GM23248 (cell line): ENCODE data around the gene RDH16. TPM values are rescaled to one million over a fixed set of nuclear protein-coding genes. Genes with fewer than 3 reads are reported as not detected.

ENCODE experiments used
- DNase-seq: peaks from one replicate; pipeline ENCODE4 v3.0.0-alpha.2; 2015
- H2AFZ ChIP-seq: fragments of 200-600 bp; sonication (generic); 2 replicates; pipeline ENCODE4 v1.6.1; 2016; ENCODE audit warnings: antibody characterized with exemption
- H3F3A ChIP-seq: fragments of 200-600 bp; sonication (generic); 2 replicates; pipeline ENCODE4 v1.6.1; 2016; ENCODE audit warnings: mild to moderate bottlenecking, antibody characterized with exemption, mixed run types; ENCODE audit not compliant: insufficient read depth
- H3K27ac ChIP-seq: fragments of 200-600 bp; sonication (generic); 2 replicates; pipeline ENCODE4 v1.5.1; 2016; ENCODE audit warnings: mild to moderate bottlenecking
- H3K27me3 ChIP-seq: fragments of 200-600 bp; sonication (generic); replicated peaks from 2 replicates; pipeline ENCODE4 v1.6.1; 2016; ENCODE audit warnings: mild to moderate bottlenecking; ENCODE audit not compliant: insufficient read depth
- H3K36me3 ChIP-seq: fragments of 200-600 bp; sonication (generic); 2 replicates; pipeline ENCODE4 v1.6.1; 2016; ENCODE audit warnings: low read depth, mild to moderate bottlenecking
- H3K4me1 ChIP-seq: fragments of 200-600 bp; sonication (generic); 2 replicates; pipeline ENCODE4 v1.6.1; 2016; ENCODE audit warnings: mild to moderate bottlenecking; ENCODE audit not compliant: insufficient read depth
- H3K4me2 ChIP-seq: fragments of 200-600 bp; sonication (generic); one replicate; pipeline ENCODE4 v1.6.1; 2016; ENCODE audit warnings: mild to moderate bottlenecking; ENCODE audit not compliant: unreplicated experiment
- H3K4me3 ChIP-seq: fragments of 200-600 bp; sonication (generic); 2 replicates; pipeline ENCODE4 v1.5.1; 2016; ENCODE audit warnings: mild to moderate bottlenecking
- H3K79me2 ChIP-seq: fragments of 200-600 bp; sonication (generic); 2 replicates; pipeline ENCODE4 v1.6.1; 2016; ENCODE audit warnings: mild to moderate bottlenecking; ENCODE audit not compliant: insufficient read depth
- H3K9ac ChIP-seq: fragments of 200-600 bp; sonication (generic); 2 replicates; pipeline ENCODE4 v1.6.1; 2016; ENCODE audit warnings: mild to moderate bottlenecking
- H3K9me2 ChIP-seq: fragments of 200-600 bp; sonication (generic); 2 replicates; pipeline ENCODE4 v1.6.1; 2016; ENCODE audit warnings: mixed run types, mild to moderate bottlenecking, moderate library complexity; ENCODE audit not compliant: insufficient read depth
- H3K9me3 ChIP-seq: fragments of 200-600 bp; sonication (generic); one replicate; pipeline ENCODE4 v1.6.1; 2017; ENCODE audit warnings: low read depth
- H4K20me1 ChIP-seq: fragments of 200-600 bp; sonication (generic); 2 replicates; pipeline ENCODE4 v1.6.0; 2016; ENCODE audit not compliant: insufficient read depth
- EZH2 ChIP-seq: fragments of 200-600 bp; sonication (generic); IDR thresholded peaks from 2 replicates; pipeline ENCODE4 v1.6.1; 2018; ENCODE audit warnings: antibody characterized with exemption, mild to moderate bottlenecking; ENCODE audit not compliant: insufficient read depth, poor library complexity, severe bottlenecking
- EZH2phosphoT487 ChIP-seq: fragments of 200-600 bp; sonication (generic); IDR thresholded peaks from 2 replicates; pipeline ENCODE4 v1.6.1; 2018; ENCODE audit warnings: antibody characterized with exemption, moderate library complexity, mild to moderate bottlenecking, low read depth; ENCODE audit not compliant: insufficient read depth
- WGBS, 2 experiments: methylation state at CpG; one replicate each; pipeline ENCODE4 v1.1.6; 2015 to 2017; ENCODE audit warnings: low lambda C conversion rate in 2 of 2, low coverage in 1 of 2; ENCODE audit errors: missing lambda C conversion rate in 2 of 2; 5-methylcytosine and 5-hydroxymethylcytosine counted together
- in situ Hi-C: fragments of 300-500 bp; cut with MboI; formaldehyde crosslinking; loops from 2 replicates; pipeline ENCODE4 v1.15.0; 2020
- polyA plus RNA-seq: library from polyadenylated mRNA; unstranded; fragments of >200 nt; fragmentation: Nextera tagmentation; extraction: Ambion mirVana; gene quantifications from 2 replicates; pipeline ENCODE4 v1.2.1, GENCODE V29; 2016
- total RNA-seq: library from RNA; depleted of rRNA; stranded (reverse); fragments of >200 nt; shearing (Covaris generic); gene quantifications from 2 replicates; pipeline ENCODE4 v1.2.3, GENCODE V29; 2014

RDH16 gene
- total and polyA plus RNA-seq, 2 experiments from 2014 or later: not detected

DNA sequence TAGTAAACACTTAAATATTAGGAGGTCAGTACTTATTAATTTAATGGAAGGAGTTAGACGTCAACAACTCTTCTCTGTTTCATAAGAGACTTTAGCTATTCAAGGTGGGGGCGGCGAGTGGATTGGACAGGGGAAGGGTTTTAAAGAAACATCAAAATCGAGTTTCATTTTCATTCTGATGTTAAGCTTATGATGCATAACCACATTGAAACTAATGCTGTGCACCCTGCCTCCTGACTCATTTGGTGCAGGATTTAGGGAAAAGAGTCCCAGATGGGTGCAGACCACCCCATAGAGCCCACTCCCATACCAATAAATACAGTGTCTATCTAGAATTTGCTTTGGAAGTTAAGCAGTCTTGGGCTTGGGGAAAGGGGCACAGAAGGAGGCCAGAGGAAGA, 41.6 kb upstream of the RDH16 start:
- 71 to 72% methylated on average over 4 of the region's 4 CpGs for WGBS, 2 experiments
- no peaks in the 10 kb centered on the region for H3K9me2 ChIP-seq
- H4K20me1 ChIP-seq: no peaks in the 10 kb centered on the region; the same call in 1 of the 2 replicates
- H3K79me2 ChIP-seq: peaks cover 43% of the 10 kb centered on the region
- in situ Hi-C loops: no loop called here
- H3K27me3 ChIP-seq: no peaks in the 10 kb centered on the region
- no peaks in the 10 kb centered on the region for H3K9me3 ChIP-seq
- H3K9ac ChIP-seq: no peak overlapping the region
- peaks cover 11% of the 10 kb centered on the region for H3K4me1 ChIP-seq
- no peak overlapping the region for H3K4me3 ChIP-seq
- peaks cover 22% of the 10 kb centered on the region; the same call in 1 of the 2 replicates for H3F3A ChIP-seq
- H3K27ac ChIP-seq: no peak overlapping the region
- no peak for DNase-seq
- H3K4me2 ChIP-seq: no peak overlapping the region
- TF ChIP-seq EZH2phosphoT487 (no peak), EZH2 (no peak)
- peaks cover 8% of the 10 kb centered on the region; the same call in 1 of the 2 replicates for H3K36me3 ChIP-seq
- H2AFZ ChIP-seq: no peak overlapping the region

DNA sequence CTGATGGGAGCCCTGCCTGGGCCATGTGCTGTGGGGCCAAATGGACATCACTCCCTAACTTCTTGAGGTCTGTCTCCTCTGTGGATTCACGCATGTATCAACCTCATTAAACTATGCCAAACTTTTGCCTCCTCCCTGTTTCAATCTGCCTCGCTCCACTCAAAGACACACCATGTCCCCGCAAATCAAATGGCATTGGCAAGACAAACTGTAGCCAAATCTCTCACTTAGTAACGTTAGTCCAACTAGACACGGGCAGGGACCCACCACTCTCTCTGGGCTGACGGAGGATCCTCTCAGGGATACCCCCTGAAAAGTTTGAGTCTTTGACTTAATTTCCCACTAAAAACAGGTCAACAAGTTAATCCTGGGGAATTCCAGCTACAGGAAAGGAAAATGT, 40.9 kb upstream of the RDH16 start:
- peaks cover 22% of the 10 kb centered on the region; the same call in 1 of the 2 replicates for H3F3A ChIP-seq
- DNase-seq: no peak
- WGBS, 2 experiments: 86 to 89% methylated on average over 6 of the region's 6 CpGs
- H3K4me3 ChIP-seq: no peak overlapping the region
- H3K4me1 ChIP-seq: peaks cover 11% of the 10 kb centered on the region
- H3K9ac ChIP-seq: no peak overlapping the region
- H4K20me1 ChIP-seq: no peaks in the 10 kb centered on the region; the same call in 1 of the 2 replicates
- H2AFZ ChIP-seq: no peak overlapping the region
- in situ Hi-C loops: no loop called here
- no peaks in the 10 kb centered on the region for H3K9me3 ChIP-seq
- TF ChIP-seq EZH2phosphoT487: no peak
- no peak for TF ChIP-seq EZH2
- H3K27me3 ChIP-seq: no peaks in the 10 kb centered on the region
- no peaks in the 10 kb centered on the region for H3K9me2 ChIP-seq
- peaks cover 36% of the 10 kb centered on the region for H3K79me2 ChIP-seq
- H3K4me2 ChIP-seq: no peak overlapping the region
- peaks cover 8% of the 10 kb centered on the region; the same call in 1 of the 2 replicates for H3K36me3 ChIP-seq
- H3K27ac ChIP-seq: no peak overlapping the region

DNA sequence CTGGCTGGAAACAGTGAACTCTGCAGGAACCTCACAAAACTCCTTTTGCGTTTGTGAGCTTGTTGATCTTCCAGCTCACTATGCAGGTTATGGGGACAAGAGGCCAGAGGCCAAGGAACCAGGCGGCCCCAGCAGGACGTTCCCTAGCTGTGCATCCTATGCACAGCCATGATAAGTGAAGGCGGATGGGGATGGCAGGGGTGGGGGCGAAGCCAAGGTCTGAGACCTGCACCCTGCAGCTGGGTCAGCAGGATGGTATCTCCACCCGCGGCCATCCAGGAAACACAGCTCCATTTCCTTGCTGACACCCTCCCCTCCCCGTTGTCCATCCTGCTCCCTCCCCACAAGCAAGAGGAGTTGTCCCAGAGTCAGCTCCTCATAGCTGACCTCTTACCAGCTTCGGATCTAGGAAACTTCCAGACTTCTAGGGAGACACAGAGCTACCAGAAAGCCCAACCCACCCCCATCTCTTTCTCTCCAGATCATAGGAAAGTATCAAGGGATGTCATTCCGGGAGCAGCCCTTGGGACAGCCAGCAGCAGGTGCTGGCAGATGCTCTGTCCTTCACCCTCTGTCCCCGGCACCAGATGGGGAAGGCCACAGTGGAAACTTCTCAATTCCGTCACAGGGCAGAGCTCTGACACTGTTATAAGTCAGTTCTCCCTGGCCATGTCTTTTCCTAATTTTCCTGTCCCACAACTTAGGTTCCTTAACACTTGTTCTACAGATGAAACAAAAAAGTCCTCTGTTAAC, 39.6 kb upstream of the RDH16 start:
- Histone ChIP-seq H2AFZ (no peak overlapping the region), H3K9ac (no peak overlapping the region), H3K4me1 (peaks cover 11% of the 10 kb centered on the region), H3K79me2 (peaks cover 23% of the 10 kb centered on the region), H4K20me1 (no peaks in the 10 kb centered on the region; the same call in 1 of the 2 replicates), H3K27me3 (no peaks in the 10 kb centered on the region), H3F3A (peaks cover 22% of the 10 kb centered on the region; the same call in 1 of the 2 replicates), H3K4me2 (no peak overlapping the region), H3K4me3 (no peak overlapping the region), H3K9me2 (no peaks in the 10 kb centered on the region), H3K36me3 (0 out of 2 replicates have a peak, but pooled peaks cover 3% of the 10 kb centered on the region), H3K27ac (no peak overlapping the region), H3K9me3 (no peaks in the 10 kb centered on the region)
- no peak for TF ChIP-seq EZH2phosphoT487
- TF ChIP-seq EZH2: no peak
- DNase-seq: no peak
- in situ Hi-C loops: no loop called here
- 75 to 76% methylated on average over 12 of the region's 12 CpGs for WGBS, 2 experiments

DNA sequence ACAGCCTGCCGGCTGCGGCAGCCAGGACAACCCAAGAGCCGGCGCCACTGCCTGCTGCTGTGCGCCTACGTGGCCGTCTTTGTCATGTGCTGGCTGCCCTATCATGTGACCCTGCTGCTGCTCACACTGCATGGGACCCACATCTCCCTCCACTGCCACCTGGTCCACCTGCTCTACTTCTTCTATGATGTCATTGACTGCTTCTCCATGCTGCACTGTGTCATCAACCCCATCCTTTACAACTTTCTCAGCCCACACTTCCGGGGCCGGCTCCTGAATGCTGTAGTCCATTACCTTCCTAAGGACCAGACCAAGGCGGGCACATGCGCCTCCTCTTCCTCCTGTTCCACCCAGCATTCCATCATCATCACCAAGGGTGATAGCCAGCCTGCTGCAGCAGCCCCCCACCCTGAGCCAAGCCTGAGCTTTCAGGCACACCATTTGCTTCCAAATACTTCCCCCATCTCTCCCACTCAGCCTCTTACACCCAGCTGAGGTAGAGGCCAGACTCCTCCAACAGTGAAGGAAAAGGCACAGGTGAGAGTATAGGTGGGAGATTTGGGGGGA, 38.6 kb upstream of the RDH16 start:
- DNase-seq: no peak
- 90 to 92% methylated on average over 11 of the region's 11 CpGs for WGBS, 2 experiments
- Histone ChIP-seq H3K79me2 (peaks cover 15% of the 10 kb centered on the region), H3K4me2 (no peak overlapping the region), H3K4me1 (peaks cover 11% of the 10 kb centered on the region), H3K36me3 (0 out of 2 replicates have a peak, but pooled peaks cover 1% of the 10 kb centered on the region), H4K20me1 (no peaks in the 10 kb centered on the region), H3F3A (peaks cover 12% of the 10 kb centered on the region; the same call in 1 of the 2 replicates), H3K9me2 (no peaks in the 10 kb centered on the region), H3K27ac (no peak overlapping the region), H3K4me3 (no peak overlapping the region), H3K9me3 (no peaks in the 10 kb centered on the region), H2AFZ (no peak overlapping the region), H3K9ac (no peak overlapping the region), H3K27me3 (no peaks in the 10 kb centered on the region; the same call in 1 of the 2 replicates)
- TF ChIP-seq EZH2phosphoT487 (no peak), EZH2 (no peak)
- in situ Hi-C loops: no loop called here
